SU-DHL-6 (cell line): ENCODE measurements around the gene RTL5.

Experiments
- H2AFZ ChIP-seq: fragments of 200-600 bp; sonication (generic); 2 replicates; pipeline ENCODE4 v1.6.1; 2014; ENCODE audit warnings: low read depth, mild to moderate bottlenecking, moderate library complexity, mixed read lengths, antibody characterized with exemption, low read length; ENCODE audit not compliant: severe bottlenecking
- H3F3A ChIP-seq: fragments of 200-600 bp; shearing (Covaris generic); 2 replicates; pipeline ENCODE4 v1.6.0; 2016; ENCODE audit warnings: antibody characterized with exemption, mild to moderate bottlenecking; ENCODE audit not compliant: insufficient read depth
- H3K27ac ChIP-seq: fragments of 200-600 bp; sonication (generic); 2 replicates; pipeline ENCODE4 v1.5.1; 2016; ENCODE audit warnings: low read depth, mild to moderate bottlenecking, low read length, moderate library complexity, mixed read lengths
- H3K27me3 ChIP-seq: fragments of 200-600 bp; sonication (generic), shearing (Covaris generic); 2 replicates; pipeline ENCODE4 v1.6.0; 2014; ENCODE audit warnings: mild to moderate bottlenecking, low read length
- H3K36me3 ChIP-seq: fragments of 200-600 bp; sonication (generic); 2 replicates; pipeline ENCODE4 v1.6.1; 2014; ENCODE audit warnings: mild to moderate bottlenecking, low read length, mixed read lengths
- H3K4me2 ChIP-seq: fragments of 300-600, 200-600 bp; shearing (Covaris generic), sonication (generic); 2 replicates; pipeline ENCODE4 v1.6.0; 2014; ENCODE audit warnings: low read length, low read depth, mild to moderate bottlenecking; ENCODE audit not compliant: poor library complexity, severe bottlenecking
- H3K4me3 ChIP-seq: fragments of 200-600 bp; sonication (generic); 2 replicates; pipeline ENCODE4 v1.5.1; 2014; ENCODE audit warnings: antibody characterized with exemption, low read length, mild to moderate bottlenecking, mixed read lengths; ENCODE audit not compliant: insufficient read depth, poor library complexity, severe bottlenecking
- H3K79me2 ChIP-seq: fragments of 200-600 bp; sonication (generic); 2 replicates; pipeline ENCODE4 v1.6.1; 2014; ENCODE audit warnings: mild to moderate bottlenecking, low read length, moderate library complexity; ENCODE audit not compliant: insufficient read depth
- H3K9ac ChIP-seq: fragments of 200-600 bp; sonication (generic); 2 replicates; pipeline ENCODE4 v1.7.0; 2014; ENCODE audit warnings: mild to moderate bottlenecking, low read length
- H3K9me2 ChIP-seq: fragments of 200-600 bp; sonication (generic); replicated peaks from 2 replicates; pipeline ENCODE4 v1.6.1; 2014; ENCODE audit warnings: low read length; ENCODE audit not compliant: insufficient read depth
- H3K9me3 ChIP-seq: fragments of 200-600 bp; sonication (generic); 2 replicates; pipeline ENCODE4 v1.6.1; 2014; ENCODE audit warnings: low read length, mixed read lengths; ENCODE audit not compliant: insufficient read depth
- H4K20me1 ChIP-seq: fragments of 200-600 bp; sonication (generic); 2 replicates; pipeline ENCODE4 v1.6.1; 2014; ENCODE audit warnings: low read depth, mild to moderate bottlenecking, antibody characterized with exemption, low read length, moderate library complexity, mixed read lengths
- EZH2phosphoT487 ChIP-seq: fragments of 200-600 bp; sonication (generic), shearing (Covaris generic); conservative IDR thresholded peaks from 2 replicates; pipeline ENCODE4 v1.6.1; 2018; ENCODE audit warnings: mild to moderate bottlenecking, antibody characterized with exemption, low read length, moderate library complexity, mixed read lengths
- TF ChIP-seq, protein P1 (sequence below): fragments of 200-600 bp; sonication (generic); IDR thresholded peaks from one replicate; pipeline ENCODE4 v1.5.1; 2017; ENCODE audit warnings: antibody characterized with exemption, mild to moderate bottlenecking, low read length, moderate library complexity; ENCODE audit not compliant: insufficient read depth, poor library complexity, severe bottlenecking

Gene RTL5

DNA sequence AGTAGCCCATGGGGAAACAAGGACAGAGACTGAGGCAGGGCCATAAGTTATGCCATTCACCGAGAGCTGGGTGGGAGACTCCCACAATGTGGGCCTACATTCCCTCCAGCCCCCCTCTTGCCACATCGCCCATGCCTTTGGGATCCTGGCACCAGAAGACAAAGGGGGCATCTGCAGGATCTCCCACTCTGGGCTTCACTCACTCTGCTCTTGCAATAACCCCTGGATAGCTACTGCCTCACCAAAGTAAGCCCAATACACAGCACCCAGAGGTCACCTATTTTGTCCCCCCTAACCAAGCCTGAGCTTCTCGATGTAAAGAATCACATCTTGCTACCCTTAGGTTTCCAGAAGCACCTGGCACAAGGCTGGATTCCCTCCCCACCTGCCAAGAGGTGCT, 741 bp upstream of the RTL5 start:
- Histone ChIP-seq H4K20me1 (no peaks in the 10 kb centered on the region), H2AFZ (no peak overlapping the region), H3K4me2 (peak overlapping the region; percentile 49), H3K9ac (no peak overlapping the region), H3K9me3 (no peaks in the 10 kb centered on the region), H3F3A (no peaks in the 10 kb centered on the region), H3K9me2 (no peaks in the 10 kb centered on the region), H3K27me3 (no peaks in the 10 kb centered on the region), H3K4me3 (no peak overlapping the region), H3K27ac (no peak overlapping the region), H3K79me2 (no peaks in the 10 kb centered on the region), H3K36me3 (no peaks in the 10 kb centered on the region)
- no peak for TF ChIP-seq EZH2phosphoT487
- TF ChIP-seq, protein P1, sequence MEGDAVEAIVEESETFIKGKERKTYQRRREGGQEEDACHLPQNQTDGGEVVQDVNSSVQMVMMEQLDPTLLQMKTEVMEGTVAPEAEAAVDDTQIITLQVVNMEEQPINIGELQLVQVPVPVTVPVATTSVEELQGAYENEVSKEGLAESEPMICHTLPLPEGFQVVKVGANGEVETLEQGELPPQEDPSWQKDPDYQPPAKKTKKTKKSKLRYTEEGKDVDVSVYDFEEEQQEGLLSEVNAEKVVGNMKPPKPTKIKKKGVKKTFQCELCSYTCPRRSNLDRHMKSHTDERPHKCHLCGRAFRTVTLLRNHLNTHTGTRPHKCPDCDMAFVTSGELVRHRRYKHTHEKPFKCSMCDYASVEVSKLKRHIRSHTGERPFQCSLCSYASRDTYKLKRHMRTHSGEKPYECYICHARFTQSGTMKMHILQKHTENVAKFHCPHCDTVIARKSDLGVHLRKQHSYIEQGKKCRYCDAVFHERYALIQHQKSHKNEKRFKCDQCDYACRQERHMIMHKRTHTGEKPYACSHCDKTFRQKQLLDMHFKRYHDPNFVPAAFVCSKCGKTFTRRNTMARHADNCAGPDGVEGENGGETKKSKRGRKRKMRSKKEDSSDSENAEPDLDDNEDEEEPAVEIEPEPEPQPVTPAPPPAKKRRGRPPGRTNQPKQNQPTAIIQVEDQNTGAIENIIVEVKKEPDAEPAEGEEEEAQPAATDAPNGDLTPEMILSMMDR, result no peak

DNA sequence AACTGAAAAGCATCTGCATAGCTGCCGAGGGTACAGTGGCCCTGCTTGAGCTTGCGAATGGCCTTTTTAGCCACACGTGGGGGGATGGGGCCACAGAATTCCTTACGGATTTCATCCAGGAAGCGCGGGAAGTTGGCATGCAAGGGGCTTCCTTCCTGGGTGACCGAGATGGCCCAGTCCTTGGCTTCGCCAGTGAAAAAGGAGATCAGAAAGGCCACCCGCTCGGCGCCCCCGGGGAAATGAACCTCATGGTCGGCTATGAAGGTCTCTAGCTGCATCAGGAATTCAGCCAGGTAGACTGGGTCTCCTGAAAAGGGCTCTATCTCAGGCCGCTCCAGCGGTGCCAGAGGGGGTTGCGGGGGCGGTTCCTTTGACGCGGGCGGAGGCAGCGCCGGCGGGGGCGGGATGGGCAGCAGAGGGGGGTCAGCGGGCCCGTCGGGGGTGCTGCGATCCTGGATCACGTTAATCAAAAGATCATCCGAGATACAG, 909 bp downstream of the RTL5 start:
- Histone ChIP-seq H3K27me3 (no peaks in the 10 kb centered on the region), H2AFZ (no peak overlapping the region), H3K9ac (no peak overlapping the region), H3K27ac (no peak overlapping the region), H3K9me3 (no peaks in the 10 kb centered on the region), H3K9me2 (no peaks in the 10 kb centered on the region), H3K79me2 (no peaks in the 10 kb centered on the region), H3K36me3 (no peaks in the 10 kb centered on the region), H4K20me1 (no peaks in the 10 kb centered on the region), H3K4me3 (no peak overlapping the region), H3K4me2 (no peak overlapping the region), H3F3A (no peaks in the 10 kb centered on the region)
- TF ChIP-seq, protein P1, result no peak

DNA sequence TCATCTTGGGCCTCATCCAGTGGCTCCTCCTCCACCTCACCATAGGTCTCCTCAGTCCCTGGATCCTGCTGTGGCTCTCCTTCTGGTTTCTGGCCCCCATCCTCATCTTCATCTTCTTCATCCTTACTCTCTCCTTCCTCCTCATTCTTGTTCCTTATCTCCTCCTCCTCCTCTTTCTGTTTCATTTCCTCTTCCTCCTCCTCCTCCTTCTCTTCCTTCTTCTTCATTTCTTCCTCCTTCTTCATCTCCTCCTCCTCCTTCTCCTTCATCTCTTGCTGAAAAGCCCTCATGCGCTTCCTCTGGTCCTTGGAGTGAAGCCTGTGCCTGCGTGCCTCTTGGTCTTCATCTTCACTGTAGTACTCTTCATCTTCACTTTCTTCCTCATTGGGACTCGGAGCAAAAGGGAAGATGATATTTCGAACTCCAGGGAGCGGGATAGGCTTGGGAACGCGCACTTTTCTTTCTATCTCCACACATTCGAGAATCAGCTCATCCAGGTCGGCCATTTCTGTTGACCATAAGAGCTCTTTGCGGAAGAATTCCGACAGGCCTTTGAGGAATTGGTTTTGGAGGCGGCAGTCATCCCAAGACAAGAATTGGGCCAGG, 1.5 kb downstream of the RTL5 start:
- no peak overlapping the region for H3K4me3 ChIP-seq
- TF ChIP-seq, protein P1, result no peak
- no peak for TF ChIP-seq EZH2phosphoT487
- H3K9me3 ChIP-seq, result no peaks in the 10 kb centered on the region
- no peaks in the 10 kb centered on the region for H3F3A ChIP-seq
- H2AFZ ChIP-seq, result no peak overlapping the region
- H3K79me2 ChIP-seq, result no peaks in the 10 kb centered on the region
- no peaks in the 10 kb centered on the region for H3K9me2 ChIP-seq
- H3K4me2 ChIP-seq, result no peak overlapping the region
- no peaks in the 10 kb centered on the region for H3K27me3 ChIP-seq
- no peak overlapping the region for H3K9ac ChIP-seq
- no peaks in the 10 kb centered on the region for H3K36me3 ChIP-seq
- no peak overlapping the region for H3K27ac ChIP-seq
- no peaks in the 10 kb centered on the region for H4K20me1 ChIP-seq
